Adrenal gland (tissue), 12 donors: Measurements from ENCODE around the gene DPP4. TPM values are rescaled to one million over a fixed set of nuclear protein-coding genes. Genes with fewer than 3 reads are reported as not detected.

Experiments
- DNase-seq, 7 donors: peaks; one replicate each; pipeline ENCODE4 v3.0.0-alpha.2; 2019 to 2020
- H3K27ac ChIP-seq, 5 donors: fragments of 200-600 bp; sonication (generic) in 4 of 5; 1 replicate in 3 of 5; 2 replicates in 2 of 5; pipeline versions ENCODE4 v1.5.1 to v1.8.0; 2016 to 2020; ENCODE audit warnings: mild to moderate bottlenecking in 1 of 5
- H3K27me3 ChIP-seq: fragments of 200-600 bp; 2 replicates; pipeline ENCODE4 v1.8.0; 2021
- H3K36me3 ChIP-seq, 2 donors: fragments of 200-600 bp; replicated peaks in 1 of 2; 1 replicate in 1 of 2; 2 replicates in 1 of 2; pipeline versions ENCODE4 v1.5.1 to v1.8.0; 2018 to 2022
- H3K4me1 ChIP-seq, 2 donors: fragments of 200-600 bp; replicated peaks in 1 of 2; 1 replicate in 1 of 2; 2 replicates in 1 of 2; pipeline versions ENCODE4 v1.5.1 to v1.8.0; 2018 to 2021
- H3K4me3 ChIP-seq, 4 donors: fragments of 200-600 bp; sonication (generic) in 3 of 4; one replicate each; pipeline ENCODE4 v1.5.1; 2016 to 2018
- H3K9me3 ChIP-seq, 3 donors: fragments of 200-600 bp; sonication (generic) in 1 of 3; replicated peaks in 1 of 3; 1 replicate in 2 of 3; 2 replicates in 1 of 3; pipeline versions ENCODE4 v1.5.1 to v1.8.0; 2016 to 2021
- CTCF ChIP-seq, 6 experiments: fragments of 450-650 bp in 4 of 6; fragments of 200-600 bp in 2 of 6; sonication (generic) in 1 of 6; IDR thresholded peaks; 1 replicate in 5 of 6; 2 replicates in 1 of 6; pipeline versions ENCODE4 v1.5.1 to v1.8.0; 2016 to 2021; ENCODE audit warnings: antibody characterized with exemption in 6 of 6, mild to moderate bottlenecking in 2 of 6, moderate library complexity in 1 of 6
- POLR2A ChIP-seq, 2 donors: fragments of 450-650 bp; IDR thresholded peaks; one replicate each; pipeline ENCODE4 v1.6.1; 2017; ENCODE audit warnings: antibody characterized with exemption in 2 of 2, mild to moderate bottlenecking in 2 of 2, moderate library complexity in 1 of 2
- WGBS, 4 donors: extraction: QIAGEN DNeasy Blood & Tissue Kit in 2 of 4; methylation state at CpG; one replicate each; pipeline versions ENCODE4 v1.1.5 to v1.1.7; 2013 to 2017; 5-methylcytosine and 5-hydroxymethylcytosine counted together
- intact Hi-C, 2 donors: fragments of 100-400 bp; cut with DNase I; formaldehyde crosslinking; loops; one replicate each; pipeline versions ENCODE4 v1.14.1 to v1.15.0; 2022 to 2023
- polyA plus RNA-seq, 3 donors: library from polyadenylated mRNA; stranded (reverse); fragments of 200-250 nt in 2 of 3; fragments of 350-450 nt in 1 of 3; fragmentation: Illumina TruSeq in 1 of 3; extraction: RNeasy Lipid Tissue Mini Kit (QIAGEN cat#74804) in 1 of 3; gene quantifications; one replicate each; pipeline ENCODE4 v1.2.3, GENCODE V29; 2013 to 2014
- total RNA-seq, 9 donors: library from RNA; depleted of rRNA in 4 of 9; stranded (reverse); fragments of >200 nt in 4 of 9; fragments of 120-200 nt in 1 of 9; fragmentation: NEBNext Ultra II Directional in 1 of 9; extraction: Animal tissue kit (Norgen Biotek cat#: 25700) in 1 of 9; gene quantifications; one replicate each; pipeline versions ENCODE4 v1.1.0 to v1.2.4, GENCODE V29; 2013 to 2023
- donor health status: healthy with polysubstance abuse.
- donor health status: Bipolar disorder and iron deficiency.
- donor health status: DM: yes; HTN: yes; CAD: no.
- donor health status: DM: no; HTN: no; CAD: no.
- donor health status: DM: no; HTN: no; CAD: no.
- donor health status: DM: yes; HTN: yes; CAD: no.

Gene DPP4
- total and polyA plus RNA-seq, 12 donors: 0.72 to 49.2 (median 7.8) TPM

- Histone ChIP-seq H3K27ac (no peak overlapping the region), H3K9me3 (no peaks in the 10 kb centered on the region), H3K4me1 (peaks cover 22 to 23% of the 10 kb centered on the region in 2 donors), H3K4me3 (no peak overlapping the region), H3K27me3 (no peaks in the 10 kb centered on the region), H3K36me3 (no peaks in the 10 kb centered on the region)
- no peak for DNase-seq
- intact Hi-C loops: no loop called here
- no peak for TF ChIP-seq CTCF (IDR thresholded peaks at IDR 0.05)
- TF ChIP-seq POLR2A (IDR thresholded peaks at IDR 0.05): no peak
- WGBS, 4 donors: 97 to 100% (median 99%) methylated on average over 2 of the region's 2 CpGs
Observed at GRCh38 chr2:162115076-162115475, 41.1 kb upstream of the DPP4 start.

- H3K36me3 ChIP-seq: no peaks in the 10 kb centered on the region
- TF ChIP-seq POLR2A (IDR thresholded peaks at IDR 0.05) (no peak), CTCF (IDR thresholded peaks at IDR 0.05) (no peak)
- DNase-seq: no peak
- no peaks in the 10 kb centered on the region for H3K27me3 ChIP-seq
- 30 to 53% (median 40%) methylated on average over 1 of the region's 1 CpG for WGBS, 4 donors
- no peaks in the 10 kb centered on the region for H3K9me3 ChIP-seq
- peaks cover 22 to 23% of the 10 kb centered on the region in 2 donors for H3K4me1 ChIP-seq
- no peak overlapping the region for H3K4me3 ChIP-seq
- intact Hi-C loops: no loop called here
- H3K27ac ChIP-seq: no peak overlapping the region
Observed at GRCh38 chr2:162114271-162114670, 40.3 kb upstream of the DPP4 start.

DNA sequence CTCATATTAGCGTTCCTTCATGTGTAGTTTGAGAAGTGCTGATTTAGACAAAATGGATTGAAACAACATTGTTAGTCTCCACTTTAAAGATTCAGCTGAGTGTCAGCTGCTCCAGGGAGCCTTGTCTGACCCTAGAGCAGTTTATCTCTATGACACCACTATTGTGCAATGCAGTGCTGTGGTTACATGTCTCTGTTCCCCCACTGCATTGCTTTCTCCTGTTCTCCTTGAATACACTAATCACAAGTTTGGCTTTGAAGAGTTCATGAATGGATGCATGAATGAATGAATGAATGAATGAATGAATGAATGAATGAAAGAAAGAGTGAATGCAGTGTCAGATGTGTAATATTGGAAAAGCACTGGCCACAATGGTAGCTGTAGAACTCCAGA, 39.8 kb upstream of the DPP4 start:
- TF ChIP-seq CTCF (IDR thresholded peaks at IDR 0.05) (no peak), POLR2A (IDR thresholded peaks at IDR 0.05) (no peak)
- 13 to 41% (median 30%) methylated on average over 1 of the region's 1 CpG for WGBS, 4 donors
- H3K4me3 ChIP-seq: no peak overlapping the region
- intact Hi-C loops: no loop called here
- H3K27ac ChIP-seq: no peak overlapping the region
- H3K27me3 ChIP-seq: no peaks in the 10 kb centered on the region
- no peaks in the 10 kb centered on the region for H3K36me3 ChIP-seq
- peaks cover 19 to 22% of the 10 kb centered on the region in 2 donors for H3K4me1 ChIP-seq
- no peaks in the 10 kb centered on the region for H3K9me3 ChIP-seq
- peak; percentile 50 to 76 (median 63) for DNase-seq

- Histone ChIP-seq H3K27me3 (no peaks in the 10 kb centered on the region), H3K4me3 (no peak overlapping the region), H3K4me1 (peaks cover 14 to 17% of the 10 kb centered on the region in 2 donors), H3K9me3 (no peaks in the 10 kb centered on the region), H3K36me3 (no peaks in the 10 kb centered on the region), H3K27ac (no peak overlapping the region)
- no peak for DNase-seq
- TF ChIP-seq POLR2A (IDR thresholded peaks at IDR 0.05): no peak
- TF ChIP-seq CTCF (IDR thresholded peaks at IDR 0.05): no peak
- intact Hi-C loops: no loop called here
- 85 to 93% (median 90%) methylated on average over 3 of the region's 3 CpGs for WGBS, 4 donors
Observed at GRCh38 chr2:162113088-162113775, 39.2 kb upstream of the DPP4 start.
